Natural killer cell (primary cell): Measurements from ENCODE around the gene PXDC1. TPM values are rescaled to one million over a fixed set of nuclear protein-coding genes. Genes with fewer than 3 reads are reported as not detected.

Experiments used
- ATAC-seq, 3 donors: fragments of 150-1000 bp in 2 of 3; fragments of 200-7000 bp in 1 of 3; cut with Tn5 transposase; 1 replicate in 1 of 3; 2 replicates in 2 of 3; pipeline ENCODE4 v1.10.0; 2021; ENCODE audit warnings: mild to moderate bottlenecking in 2 of 3, moderate library complexity in 2 of 3
- DNase-seq, 2 donors: peaks; one replicate each; pipeline versions ENCODE4 v3.0.0 to v3.0.0-alpha.2; 2013 to 2021; ENCODE audit warnings: mixed read lengths in 1 of 2
- H3K27ac ChIP-seq: one replicate; pipeline ENCODE4 v1.5.1; 2013; ENCODE audit warnings: mild to moderate bottlenecking, low read length
- H3K27me3 ChIP-seq: one replicate; pipeline ENCODE4 v1.6.1; 2013; ENCODE audit warnings: low read length; ENCODE audit not compliant: control insufficient read depth, insufficient read depth
- H3K36me3 ChIP-seq: one replicate; pipeline ENCODE4 v1.6.1; 2013; ENCODE audit warnings: low read length; ENCODE audit not compliant: control insufficient read depth, insufficient read depth
- H3K4me1 ChIP-seq: one replicate; pipeline ENCODE4 v1.6.1; 2013; ENCODE audit warnings: low read length; ENCODE audit not compliant: control insufficient read depth, insufficient read depth
- H3K4me3 ChIP-seq: one replicate; pipeline ENCODE4 v1.5.1; 2013; ENCODE audit warnings: low read length
- H3K9me3 ChIP-seq: one replicate; pipeline ENCODE4 v1.6.1; 2013; ENCODE audit warnings: low read length; ENCODE audit not compliant: control insufficient read depth, insufficient read depth
- H3K27ac Mint-ChIP-seq, 2 donors: one replicate each; pipeline ENCODE4 v1.8.0; 2022; ENCODE audit warnings: mild to moderate bottlenecking in 2 of 2, mixed read lengths in 2 of 2, moderate library complexity in 1 of 2
- H3K27me3 Mint-ChIP-seq, 2 donors: one replicate each; pipeline ENCODE4 v1.8.0; 2022; ENCODE audit warnings: low read depth in 2 of 2, mixed read lengths in 2 of 2
- H3K36me3 Mint-ChIP-seq: one replicate; pipeline ENCODE4 v1.8.0; 2022; ENCODE audit warnings: mixed read lengths
- H3K4me1 Mint-ChIP-seq, 2 donors: one replicate each; pipeline ENCODE4 v1.8.0; 2022; ENCODE audit warnings: mixed read lengths in 2 of 2
- H3K4me3 Mint-ChIP-seq: one replicate; pipeline ENCODE4 v1.8.0; 2022; ENCODE audit warnings: mild to moderate bottlenecking, moderate library complexity, mixed read lengths
- H3K9me3 Mint-ChIP-seq, 2 donors: one replicate each; pipeline ENCODE4 v1.8.0; 2022; ENCODE audit warnings: mixed read lengths in 2 of 2
- WGBS: methylation state at CpG from one replicate; pipeline ENCODE4 v1.1.7; 2013; ENCODE audit warnings: missing lambda C conversion rate; ENCODE audit not compliant: insufficient coverage; 5-methylcytosine and 5-hydroxymethylcytosine counted together
- intact Hi-C: fragments of 100-400 bp; cut with micrococcal nuclease; formaldehyde crosslinking; loops from one replicate; pipeline ENCODE4 v1.14.2; 2022
- total RNA-seq, 4 donors: library from RNA; stranded (reverse); fragments of 120-200 nt in 1 of 4; gene quantifications; one replicate each; pipeline versions ENCODE4 v1.2.3 to v1.2.4, GENCODE V29; 2013 to 2022
- TF ChIP-seq, protein P1 (sequence below): fragments of 200-600 bp; IDR thresholded peaks from one replicate; pipeline ENCODE4 v1.8.0; 2022; ENCODE audit warnings: antibody characterized with exemption

Gene PXDC1
- total RNA-seq, 3 donors from 2014 or later (not counting 1 experiment from before 2014, with no cell fraction given) = 0.28 TPM; not detected in 1

DNA sequence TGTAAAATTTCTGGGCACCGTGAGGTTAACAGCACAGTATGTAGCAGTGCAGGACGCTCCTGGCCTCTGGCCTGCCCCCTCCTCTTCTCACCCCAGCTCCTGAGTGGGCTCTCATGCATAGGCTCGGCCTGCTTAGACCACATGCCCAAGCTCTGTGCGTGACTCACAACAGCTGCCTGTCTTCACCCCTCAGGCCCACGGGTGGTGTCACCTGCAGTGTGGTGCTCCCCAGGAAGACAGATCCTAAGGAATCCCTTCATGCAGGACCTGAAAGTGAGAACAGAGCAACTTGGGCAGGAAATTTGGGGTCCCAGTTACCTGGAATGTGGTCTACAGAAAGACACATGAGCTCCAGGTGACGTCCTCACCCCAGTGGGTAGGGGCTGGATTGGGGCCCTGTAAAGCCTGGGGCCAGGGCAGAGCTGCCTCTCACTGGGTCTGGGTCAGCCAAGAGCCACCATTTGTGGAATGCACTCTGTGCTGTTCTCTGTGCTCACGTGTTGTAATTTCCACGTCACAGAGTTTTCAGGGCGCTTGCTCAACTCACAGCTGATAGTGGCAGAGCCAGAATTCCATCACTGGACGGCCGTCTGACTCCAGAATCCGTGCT, 37.0 kb upstream of the PXDC1 start:
- Mint-ChIP-seq H3K27ac (no peak overlapping the region), H3K4me1 (no peaks in the 10 kb centered on the region), H3K9me3 (no peaks in the 10 kb centered on the region), H3K27me3 (no peaks in the 10 kb centered on the region), H3K4me3 (no peak overlapping the region), H3K36me3 (no peaks in the 10 kb centered on the region)
- Histone ChIP-seq H3K27ac (no peak overlapping the region), H3K27me3 (no peaks in the 10 kb centered on the region), H3K4me3 (no peak overlapping the region), H3K36me3 (no peaks in the 10 kb centered on the region), H3K9me3 (no peaks in the 10 kb centered on the region), H3K4me1 (no peaks in the 10 kb centered on the region)
- 91% methylated on average over 12 of the region's 12 CpGs for WGBS
- DNase-seq = no peak
- TF ChIP-seq, protein P1, sequence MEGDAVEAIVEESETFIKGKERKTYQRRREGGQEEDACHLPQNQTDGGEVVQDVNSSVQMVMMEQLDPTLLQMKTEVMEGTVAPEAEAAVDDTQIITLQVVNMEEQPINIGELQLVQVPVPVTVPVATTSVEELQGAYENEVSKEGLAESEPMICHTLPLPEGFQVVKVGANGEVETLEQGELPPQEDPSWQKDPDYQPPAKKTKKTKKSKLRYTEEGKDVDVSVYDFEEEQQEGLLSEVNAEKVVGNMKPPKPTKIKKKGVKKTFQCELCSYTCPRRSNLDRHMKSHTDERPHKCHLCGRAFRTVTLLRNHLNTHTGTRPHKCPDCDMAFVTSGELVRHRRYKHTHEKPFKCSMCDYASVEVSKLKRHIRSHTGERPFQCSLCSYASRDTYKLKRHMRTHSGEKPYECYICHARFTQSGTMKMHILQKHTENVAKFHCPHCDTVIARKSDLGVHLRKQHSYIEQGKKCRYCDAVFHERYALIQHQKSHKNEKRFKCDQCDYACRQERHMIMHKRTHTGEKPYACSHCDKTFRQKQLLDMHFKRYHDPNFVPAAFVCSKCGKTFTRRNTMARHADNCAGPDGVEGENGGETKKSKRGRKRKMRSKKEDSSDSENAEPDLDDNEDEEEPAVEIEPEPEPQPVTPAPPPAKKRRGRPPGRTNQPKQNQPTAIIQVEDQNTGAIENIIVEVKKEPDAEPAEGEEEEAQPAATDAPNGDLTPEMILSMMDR = no peak
- no peak for ATAC-seq
- intact Hi-C loops = no loop called here

DNA sequence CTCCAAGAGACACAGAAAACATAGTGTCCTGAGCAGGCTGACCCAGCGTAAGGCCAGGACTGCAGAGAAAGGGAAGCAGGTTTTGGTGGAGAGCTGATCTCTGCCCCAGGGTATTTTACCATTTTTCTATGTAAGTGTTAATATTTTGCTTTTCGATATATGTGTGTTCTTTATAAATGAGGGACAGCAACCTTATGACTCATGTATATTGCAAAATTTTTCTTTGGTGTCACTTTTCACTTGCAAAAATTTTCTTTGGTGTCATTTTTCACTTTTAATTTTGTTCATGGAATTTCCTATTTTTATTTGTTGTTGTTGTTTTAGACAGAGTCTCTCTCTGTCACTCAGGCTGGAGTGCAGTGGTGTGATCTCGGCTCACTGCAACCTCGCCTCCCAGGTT, 34.6 kb upstream of the PXDC1 start:
- Mint-ChIP-seq H3K27ac (no peak overlapping the region), H3K4me1 (no peaks in the 10 kb centered on the region), H3K4me3 (no peak overlapping the region), H3K36me3 (no peaks in the 10 kb centered on the region), H3K9me3 (no peaks in the 10 kb centered on the region), H3K27me3 (no peaks in the 10 kb centered on the region)
- Histone ChIP-seq H3K4me1 (no peaks in the 10 kb centered on the region), H3K36me3 (no peaks in the 10 kb centered on the region), H3K4me3 (no peak overlapping the region), H3K27me3 (no peaks in the 10 kb centered on the region), H3K9me3 (no peaks in the 10 kb centered on the region), H3K27ac (no peak overlapping the region)
- ATAC-seq (no peak), DNase-seq (no peak)
- TF ChIP-seq, protein P1 = no peak
- WGBS = 86% methylated on average over 3 of the region's 4 CpGs
- intact Hi-C loops = no loop called here

DNA sequence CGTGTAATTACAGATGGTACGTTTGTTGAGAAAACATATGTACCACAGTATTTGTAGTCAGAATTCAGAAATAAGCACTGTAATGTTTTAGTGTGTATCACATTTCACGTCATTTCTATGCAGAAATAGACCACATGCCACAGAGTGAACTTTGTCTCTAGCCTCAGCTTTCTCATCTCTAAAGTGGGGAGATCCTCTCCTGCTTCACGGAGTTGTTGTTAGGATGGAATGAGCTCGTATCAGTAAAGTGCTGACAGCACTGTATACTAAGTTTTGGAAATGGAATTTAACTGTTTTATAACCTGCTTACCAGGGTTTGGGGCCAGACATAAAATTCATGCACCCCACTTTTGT, 34.2 kb upstream of the PXDC1 start:
- intact Hi-C loops = no loop called here
- no peak for DNase-seq
- Mint-ChIP-seq H3K4me3 (no peak overlapping the region), H3K9me3 (no peaks in the 10 kb centered on the region), H3K36me3 (no peaks in the 10 kb centered on the region), H3K4me1 (no peaks in the 10 kb centered on the region), H3K27me3 (no peaks in the 10 kb centered on the region), H3K27ac (no peak overlapping the region)
- TF ChIP-seq, protein P1 = no peak
- no peaks in the 10 kb centered on the region for H3K36me3 ChIP-seq
- H3K4me1 ChIP-seq = no peaks in the 10 kb centered on the region
- 80% methylated on average over 1 of the region's 5 CpGs for whole genome bisulfite sequencing
- H3K9me3 ChIP-seq = no peaks in the 10 kb centered on the region
- H3K27ac ChIP-seq = no peak overlapping the region
- no peak overlapping the region for H3K4me3 ChIP-seq
- H3K27me3 ChIP-seq = no peaks in the 10 kb centered on the region
- ATAC-seq = no peak
